GM12864 (cell line): ENCODE measurements around the gene SCAMP3.
"Not testable (repeated sequence)": the region's sequence is repeated elsewhere in the genome, so short reads cannot be mapped to it uniquely, and the experiment has no call there.

ENCODE experiments used
- DNase-seq: peaks from one replicate; pipeline ENCODE4 v3.0.0-alpha.2; 2011; ENCODE audit warnings: low read depth
- H3K4me3 ChIP-seq: 2 replicates; pipeline ENCODE4 v1.5.1; 2011; ENCODE audit warnings: mild to moderate bottlenecking, low read depth, low read length, control low read depth
- TF ChIP-seq, protein P1 (sequence below): IDR thresholded peaks from 2 replicates; pipeline ENCODE4 v1.5.1; 2011; ENCODE audit warnings: low read depth, mild to moderate bottlenecking, moderate library complexity, low read length, control low read depth, inconsistent platforms; ENCODE audit errors: missing control alignments

Gene SCAMP3

DNA sequence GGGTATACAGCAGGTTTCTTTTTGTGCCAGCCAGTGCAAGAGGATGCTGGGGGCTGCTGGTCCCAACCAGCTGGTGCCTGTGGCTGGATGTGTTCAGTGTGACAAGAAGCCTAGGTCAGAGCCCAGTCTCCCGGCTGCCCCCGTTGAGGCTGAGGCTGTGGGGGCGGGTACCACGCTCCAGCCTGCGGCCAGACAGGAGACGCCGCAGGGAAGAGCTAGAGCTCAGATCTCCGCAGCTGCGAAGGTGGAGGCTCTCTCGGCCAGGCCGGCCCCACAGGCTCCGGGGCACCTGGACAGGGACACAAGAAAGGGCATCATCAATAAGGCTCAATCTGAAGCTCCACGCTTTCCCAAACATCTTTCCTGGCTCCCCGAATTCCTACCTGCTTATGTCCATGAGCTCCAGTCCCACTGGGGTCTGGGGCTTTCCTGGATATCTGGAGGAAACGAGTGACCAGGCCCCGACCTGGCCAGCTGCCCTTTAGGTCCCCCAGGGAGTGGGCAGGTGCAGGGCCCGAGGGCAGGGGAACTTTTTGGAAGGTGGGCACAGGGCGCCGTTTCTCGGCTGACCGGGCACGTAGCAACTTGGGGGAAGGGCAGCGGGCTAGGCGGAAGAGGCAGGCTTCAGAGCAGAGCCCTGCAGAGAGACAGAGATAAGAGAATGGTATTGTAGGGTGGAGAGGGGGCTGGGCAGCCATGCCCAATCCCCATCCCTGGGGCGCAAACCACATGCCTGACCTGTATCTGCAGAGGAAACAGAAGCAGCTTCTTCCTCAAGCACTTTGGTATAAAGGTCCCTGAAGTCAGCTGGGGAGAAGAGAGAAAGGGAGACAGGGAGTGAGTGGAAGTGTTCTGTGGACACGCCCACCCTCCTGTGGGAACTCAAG lies 14.2 kb downstream of the SCAMP3 start:
- TF ChIP-seq, protein P1, sequence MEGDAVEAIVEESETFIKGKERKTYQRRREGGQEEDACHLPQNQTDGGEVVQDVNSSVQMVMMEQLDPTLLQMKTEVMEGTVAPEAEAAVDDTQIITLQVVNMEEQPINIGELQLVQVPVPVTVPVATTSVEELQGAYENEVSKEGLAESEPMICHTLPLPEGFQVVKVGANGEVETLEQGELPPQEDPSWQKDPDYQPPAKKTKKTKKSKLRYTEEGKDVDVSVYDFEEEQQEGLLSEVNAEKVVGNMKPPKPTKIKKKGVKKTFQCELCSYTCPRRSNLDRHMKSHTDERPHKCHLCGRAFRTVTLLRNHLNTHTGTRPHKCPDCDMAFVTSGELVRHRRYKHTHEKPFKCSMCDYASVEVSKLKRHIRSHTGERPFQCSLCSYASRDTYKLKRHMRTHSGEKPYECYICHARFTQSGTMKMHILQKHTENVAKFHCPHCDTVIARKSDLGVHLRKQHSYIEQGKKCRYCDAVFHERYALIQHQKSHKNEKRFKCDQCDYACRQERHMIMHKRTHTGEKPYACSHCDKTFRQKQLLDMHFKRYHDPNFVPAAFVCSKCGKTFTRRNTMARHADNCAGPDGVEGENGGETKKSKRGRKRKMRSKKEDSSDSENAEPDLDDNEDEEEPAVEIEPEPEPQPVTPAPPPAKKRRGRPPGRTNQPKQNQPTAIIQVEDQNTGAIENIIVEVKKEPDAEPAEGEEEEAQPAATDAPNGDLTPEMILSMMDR, result no peak
- no peak overlapping the region for H3K4me3 ChIP-seq
- DNase-seq, result no peak

DNA sequence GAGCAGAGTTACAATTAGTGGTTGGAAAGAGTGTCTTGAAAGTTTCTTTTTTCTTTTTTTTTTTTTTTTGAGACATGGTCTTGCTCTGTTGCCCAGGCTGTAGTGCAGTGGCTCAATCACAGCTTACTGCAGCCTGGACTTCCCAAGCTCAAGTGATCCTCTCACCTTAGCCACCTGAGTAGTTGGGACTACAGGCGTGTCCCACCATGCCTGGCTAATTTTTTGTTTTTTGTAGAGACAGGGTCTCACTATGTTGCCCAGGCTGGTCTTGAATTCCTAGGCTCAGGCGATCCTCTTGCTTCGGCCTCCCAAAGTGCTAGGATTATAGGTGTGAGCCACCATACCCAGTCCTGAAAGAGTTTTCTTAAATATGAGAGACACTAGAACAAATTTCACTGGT lies 15.4 kb downstream of the SCAMP3 start:
- not testable (repeated sequence) for DNase-seq, H3K4me3 ChIP-seq

- DNase-seq, result no peak
Measured at GRCh38 chr1:155245163-155245524, 17.0 kb downstream of the SCAMP3 start.

DNA sequence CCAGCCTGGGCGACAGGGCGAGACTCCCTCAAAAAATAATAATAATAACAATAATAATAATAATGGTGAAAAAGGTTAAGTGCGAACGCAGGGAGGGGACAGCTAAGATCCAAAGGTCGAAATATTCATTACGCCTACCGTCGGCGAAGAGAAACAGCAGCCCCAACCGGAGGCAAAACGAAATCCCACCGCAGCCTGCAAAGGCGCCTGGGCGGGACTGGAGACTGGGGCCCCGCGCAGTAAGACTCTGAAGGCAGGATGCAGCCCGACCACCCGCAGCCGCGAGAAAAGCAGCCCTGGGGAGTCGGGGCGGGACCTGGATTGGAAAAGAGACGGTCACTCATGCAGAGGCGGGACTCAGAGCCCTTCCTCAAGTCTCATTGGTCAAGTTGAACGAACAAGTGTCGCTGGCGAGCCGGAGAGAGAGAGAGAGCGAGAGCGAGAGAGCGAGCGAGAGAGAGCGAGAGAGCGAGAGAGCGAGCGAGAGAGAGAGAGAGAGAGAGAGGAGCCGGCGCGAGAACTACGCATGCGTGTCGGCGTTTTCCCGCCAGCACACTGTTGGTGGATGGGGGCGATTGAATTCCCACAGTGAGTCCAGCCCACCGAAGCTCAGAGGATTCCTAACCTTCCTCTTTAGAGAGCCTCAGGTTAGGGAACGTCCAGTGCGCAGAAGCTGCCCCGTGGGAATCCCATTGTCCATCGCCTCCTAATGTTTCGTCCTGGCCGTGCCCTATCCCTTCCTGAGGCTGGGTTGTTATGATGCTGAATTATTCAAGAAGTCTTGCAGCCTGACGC lies 17.6 kb downstream of the SCAMP3 start:
- peak; percentile 99 for DNase-seq
- TF ChIP-seq, protein P1, result no peak

More at GRCh38 chr1:155245163-155245524, 17.0 kb downstream of the SCAMP3 start:
- H3K4me3 ChIP-seq, result peak overlapping the region; percentile 69
- TF ChIP-seq, protein P1, result no peak

DNA sequence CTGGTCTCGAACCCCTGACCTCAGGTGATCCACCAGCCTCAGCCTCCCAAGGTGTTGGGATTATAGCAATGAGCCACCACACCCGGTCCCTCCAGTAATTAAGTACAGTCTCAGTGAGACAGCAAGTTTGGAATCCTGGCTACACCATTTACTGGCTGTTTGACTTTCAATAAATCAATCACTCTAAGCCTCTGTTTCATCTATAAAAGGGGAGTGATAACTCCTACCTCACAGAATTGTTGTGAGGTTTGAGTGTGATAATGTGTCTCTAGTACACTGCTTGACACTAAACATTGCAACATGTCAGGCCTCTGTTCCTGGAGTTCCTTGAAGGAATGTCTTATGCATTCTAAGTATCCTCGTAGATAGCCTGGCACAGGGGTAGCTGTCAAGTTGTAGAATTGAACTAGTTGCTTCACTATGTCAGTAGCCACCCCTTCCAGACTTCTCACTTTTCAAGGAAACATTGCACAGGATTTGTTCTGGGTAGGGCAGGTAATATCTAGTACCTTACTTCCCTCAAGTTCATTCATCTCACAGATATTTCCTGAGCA lies 19.3 kb downstream of the SCAMP3 start:
- H3K4me3 ChIP-seq, result peak overlapping the region; percentile 69
- DNase-seq, result no peak
- TF ChIP-seq, protein P1, result no peak

More for the DNA sequence above, 17.6 kb downstream of the SCAMP3 start:
- peak overlapping the region; percentile 69 for H3K4me3 ChIP-seq

DNA sequence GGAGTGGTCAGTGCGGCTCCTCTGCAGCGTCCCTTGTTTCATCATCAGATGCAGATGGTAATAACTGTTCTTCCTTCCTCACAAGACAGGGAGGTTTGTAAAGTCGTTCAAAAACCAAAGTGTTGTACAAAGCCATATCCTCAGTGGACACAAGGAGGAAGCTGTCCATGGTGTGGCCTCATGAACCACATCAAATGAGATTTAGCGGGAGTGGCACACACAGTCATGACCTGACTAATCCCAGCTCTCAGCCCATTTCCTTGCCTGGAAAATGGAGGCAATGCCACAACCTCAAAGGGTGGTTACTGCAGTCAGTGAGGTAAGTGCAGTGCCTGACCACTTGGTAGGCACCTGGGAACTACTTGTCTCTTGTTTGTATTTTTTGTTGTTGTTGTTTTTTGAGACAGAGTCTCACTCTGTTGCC lies 20.3 kb downstream of the SCAMP3 start:
- no peak for DNase-seq
- no peak overlapping the region for H3K4me3 ChIP-seq
- TF ChIP-seq, protein P1, result no peak

DNA sequence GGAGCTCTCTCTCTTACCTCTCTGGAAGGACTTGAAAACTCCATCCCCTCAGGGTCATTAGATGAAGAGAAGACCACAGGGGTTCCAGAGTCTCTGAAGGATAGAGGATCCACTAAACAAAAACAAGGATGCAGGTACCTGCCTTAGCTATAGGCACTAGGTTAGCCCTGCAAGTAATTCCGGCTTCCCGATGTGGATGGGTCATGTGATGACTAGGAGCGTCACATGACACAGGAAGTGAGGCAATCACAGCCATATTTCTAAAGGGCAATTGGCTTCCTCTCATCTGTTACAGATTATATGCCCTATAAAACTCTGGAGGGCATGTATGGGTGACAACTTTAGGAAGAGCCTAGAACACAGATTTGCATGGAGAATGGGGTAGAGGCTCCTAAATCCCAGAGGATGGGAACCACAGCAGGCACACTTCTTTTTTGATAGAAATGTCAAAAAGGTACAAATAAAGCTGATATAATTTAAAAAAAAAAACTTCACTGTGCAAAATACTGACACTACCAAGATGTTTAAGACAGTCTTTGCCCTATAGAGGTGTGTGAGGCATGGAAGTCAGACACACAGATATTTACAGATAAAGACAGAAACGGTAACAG lies 21.0 kb downstream of the SCAMP3 start:
- DNase-seq, result no peak
- peak overlapping the region; percentile 59 for H3K4me3 ChIP-seq
- TF ChIP-seq, protein P1, result no peak
